ENCODE measurements around the gene PTRHD1. TPM values are rescaled to one million over a fixed set of nuclear protein-coding genes. Genes with fewer than 3 reads are reported as not detected.

PTRHD1 gene
- total and polyA plus RNA-seq, 2 donors from 2014 or later, result 21.7 to 56.4 TPM

GRCh38 chr2:24740142-24740541 lies 53.0 kb downstream of the PTRHD1 start:
- Histone ChIP-seq H3K36me3 (ENCODE audit: control insufficient read depth in 2 of 3, insufficient read depth in 3 of 3, low read length in 3 of 3) (peaks cover 2 to 14% (median 11%) of the 10 kb centered on the region in 3 donors), H3K4me1 (ENCODE audit: control insufficient read depth in 2 of 3, insufficient read depth in 2 of 3, low read depth in 1 of 3, low read length in 3 of 3) (no peaks in the 10 kb centered on the region), H3K9me3 (ENCODE audit: control insufficient read depth in 2 of 3, insufficient read depth in 1 of 3, low read length in 3 of 3) (no peaks in the 10 kb centered on the region), H3K27ac (ENCODE audit: low read depth in 2 of 2, low read length in 2 of 2) (no peak overlapping the region), H3K27me3 (ENCODE audit: control insufficient read depth, insufficient read depth, low read length) (no peaks in the 10 kb centered on the region), H3K9ac (ENCODE audit: low read length in 3 of 3) (no peak overlapping the region), H3K4me3 (ENCODE audit: low read length in 3 of 3) (no peak overlapping the region)
- FAIRE-seq (no peak), DNase-seq (no peak)
- no peak for TF ChIP-seq CTCF (IDR thresholded peaks at IDR 0.05; ENCODE audit: borderline replicate concordance, extremely low read depth, insufficient read depth)
- intact Hi-C loops (cut with DNase I), result no loop called here

Other genes starting within 250 kb of the PTRHD1 start
- gene CENPO, start within 50 bp of the PTRHD1 start, total RNA-seq, result 5.7 TPM
- gene CENPO, start within 50 bp of the PTRHD1 start, polyA plus RNA-seq (ENCODE audit: insufficient read depth, low read depth, low replicate concordance), result 1.5 TPM
- gene ADCY3, start 126.8 kb upstream of the PTRHD1 start, total RNA-seq, result 44.6 TPM
- gene ADCY3, start 126.8 kb upstream of the PTRHD1 start, polyA plus RNA-seq (ENCODE audit: insufficient read depth, low read depth, low replicate concordance), result 21.1 TPM
- gene DNAJC27, start 178.6 kb upstream of the PTRHD1 start, total RNA-seq, result 11.4 TPM
- 3.2 TPM for gene DNAJC27, start 178.6 kb upstream of the PTRHD1 start, polyA plus RNA-seq (ENCODE audit: insufficient read depth, low read depth, low replicate concordance)
- 1.1 TPM for gene EFR3B, start 248.7 kb upstream of the PTRHD1 start, total RNA-seq
- gene EFR3B, start 248.7 kb upstream of the PTRHD1 start, polyA plus RNA-seq (ENCODE audit: insufficient read depth, low read depth, low replicate concordance), result 0.39 TPM

Measured in kidney (tissue), 14 donors.